Rectal smooth muscle tissue (tissue), 1 donor: ENCODE data around the gene SLC38A2.
A peak's percentile ranks its signal among the peaks of the same experiment; 100 is the strongest.
"Not testable (repeated sequence)": the region's sequence is repeated elsewhere in the genome, so short reads cannot be mapped to it uniquely, and the experiment has no call there.

Experiments
- H3K27ac ChIP-seq: one replicate; pipeline ENCODE4 v1.7.0; 2013; ENCODE audit warnings: low read depth, low read length, inconsistent platforms
- H3K27me3 ChIP-seq: one replicate; pipeline ENCODE4 v1.7.0; 2013; ENCODE audit warnings: low read length; ENCODE audit not compliant: control insufficient read depth, insufficient read depth
- H3K36me3 ChIP-seq: one replicate; pipeline ENCODE4 v1.7.0; 2013; ENCODE audit warnings: low read length; ENCODE audit not compliant: control insufficient read depth, insufficient read depth
- H3K4me1 ChIP-seq: one replicate; pipeline ENCODE4 v1.7.0; 2013; ENCODE audit warnings: low read length; ENCODE audit not compliant: control insufficient read depth, insufficient read depth
- H3K4me3 ChIP-seq: one replicate; pipeline ENCODE4 v1.7.0; 2013; ENCODE audit warnings: low read length
- H3K9ac ChIP-seq: one replicate; pipeline ENCODE4 v1.7.0; 2013; ENCODE audit warnings: low read length

The SLC38A2 gene

GRCh38 chr12:46404733-46405132 lies 32.2 kb upstream of the SLC38A2 start:
- H3K9ac ChIP-seq = no peak overlapping the region
- H3K27ac ChIP-seq = peak overlapping the region; percentile 71
- H3K4me1 ChIP-seq = peaks cover 39% of the 10 kb centered on the region
- no peaks in the 10 kb centered on the region for H3K27me3 ChIP-seq
- no peaks in the 10 kb centered on the region for H3K36me3 ChIP-seq
- no peak overlapping the region for H3K4me3 ChIP-seq

GRCh38 chr12:46404225-46404631 lies 31.7 kb upstream of the SLC38A2 start:
- Histone ChIP-seq H3K36me3 (no peaks in the 10 kb centered on the region), H3K4me3 (no peak overlapping the region), H3K27ac (peak overlapping the region; percentile 71), H3K9ac (no peak overlapping the region), H3K27me3 (no peaks in the 10 kb centered on the region), H3K4me1 (peaks cover 39% of the 10 kb centered on the region)

GRCh38 chr12:46403719-46404070 lies 31.1 kb upstream of the SLC38A2 start:
- H3K27ac ChIP-seq = peak overlapping the region; percentile 71

GRCh38 chr12:46402941-46403718 lies 30.6 kb upstream of the SLC38A2 start:
- no peaks in the 10 kb centered on the region for H3K36me3 ChIP-seq
- H3K4me1 ChIP-seq = peaks cover 39% of the 10 kb centered on the region
- peak overlapping the region; percentile 71 for H3K27ac ChIP-seq
- H3K27me3 ChIP-seq = no peaks in the 10 kb centered on the region
- no peak overlapping the region for H3K9ac ChIP-seq
- H3K4me3 ChIP-seq = no peak overlapping the region

More at GRCh38 chr12:46403719-46404070, 31.1 kb upstream of the SLC38A2 start:
- Histone ChIP-seq H3K27me3 (no peaks in the 10 kb centered on the region), H3K36me3 (no peaks in the 10 kb centered on the region), H3K4me3 (no peak overlapping the region), H3K9ac (no peak overlapping the region), H3K4me1 (peaks cover 39% of the 10 kb centered on the region)

GRCh38 chr12:46402451-46402850 lies 29.9 kb upstream of the SLC38A2 start:
- peaks cover 39% of the 10 kb centered on the region for H3K4me1 ChIP-seq
- H3K4me3 ChIP-seq = peak overlapping the region; percentile 32
- no peak overlapping the region for H3K9ac ChIP-seq
- H3K27ac ChIP-seq = peak overlapping the region; percentile 86
- H3K36me3 ChIP-seq = no peaks in the 10 kb centered on the region
- H3K27me3 ChIP-seq = no peaks in the 10 kb centered on the region

GRCh38 chr12:46401662-46402061 lies 29.1 kb upstream of the SLC38A2 start:
- peaks cover 39% of the 10 kb centered on the region for H3K4me1 ChIP-seq
- peak overlapping the region; percentile 86 for H3K27ac ChIP-seq
- no peak overlapping the region for H3K4me3 ChIP-seq
- H3K9ac ChIP-seq = no peak overlapping the region
- H3K36me3 ChIP-seq = no peaks in the 10 kb centered on the region
- H3K27me3 ChIP-seq = no peaks in the 10 kb centered on the region

- Histone ChIP-seq H3K27ac (no peak overlapping the region), H3K9ac (no peak overlapping the region), H3K36me3 (no peaks in the 10 kb centered on the region), H3K27me3 (no peaks in the 10 kb centered on the region), H3K4me3 (no peak overlapping the region), H3K4me1 (peaks cover 39% of the 10 kb centered on the region)
Measured at GRCh38 chr12:46400406-46400805, 27.8 kb upstream of the SLC38A2 start.

GRCh38 chr12:46399461-46400248 lies 27.1 kb upstream of the SLC38A2 start:
- H3K9ac ChIP-seq, H3K27ac ChIP-seq, H3K27me3 ChIP-seq, H3K36me3 ChIP-seq, H3K4me3 ChIP-seq: not testable (repeated sequence)
- H3K4me1 ChIP-seq = peaks cover 38% of the 10 kb centered on the region

GRCh38 chr12:46396826-46397225 lies 24.3 kb upstream of the SLC38A2 start:
- Histone ChIP-seq H3K9ac (no peak overlapping the region), H3K36me3 (no peaks in the 10 kb centered on the region), H3K4me1 (peaks cover 11% of the 10 kb centered on the region), H3K27ac (no peak overlapping the region), H3K27me3 (no peaks in the 10 kb centered on the region), H3K4me3 (no peak overlapping the region)

- no peak overlapping the region for H3K4me3 ChIP-seq
- no peak overlapping the region for H3K27ac ChIP-seq
- no peaks in the 10 kb centered on the region for H3K36me3 ChIP-seq
- no peak overlapping the region for H3K9ac ChIP-seq
- H3K4me1 ChIP-seq = no peaks in the 10 kb centered on the region
- H3K27me3 ChIP-seq = no peaks in the 10 kb centered on the region
Measured at GRCh38 chr12:46395388-46395787, 22.8 kb upstream of the SLC38A2 start.

GRCh38 chr12:46391630-46392029 lies 19.1 kb upstream of the SLC38A2 start:
- H3K4me1 ChIP-seq = peaks cover 5% of the 10 kb centered on the region
- no peaks in the 10 kb centered on the region for H3K27me3 ChIP-seq
- no peak overlapping the region for H3K4me3 ChIP-seq
- H3K36me3 ChIP-seq = no peaks in the 10 kb centered on the region
- H3K27ac ChIP-seq = no peak overlapping the region
- no peak overlapping the region for H3K9ac ChIP-seq

GRCh38 chr12:46390881-46391280 lies 18.3 kb upstream of the SLC38A2 start:
- Histone ChIP-seq H3K27ac (no peak overlapping the region), H3K27me3 (no peaks in the 10 kb centered on the region), H3K9ac (no peak overlapping the region), H3K36me3 (no peaks in the 10 kb centered on the region), H3K4me1 (peaks cover 11% of the 10 kb centered on the region), H3K4me3 (no peak overlapping the region)
